GM19468 (cell line): ENCODE results near the gene UTP25.
"Not testable (repeated sequence)": the region's sequence is repeated elsewhere in the genome, so short reads cannot be mapped to it uniquely, and the experiment has no call there.

Experiments used
- ATAC-seq: cut with Tn5 transposase; IDR thresholded peaks from one replicate; pipeline ENCODE4 v1.9.1; 2021; ENCODE audit warnings: mild to moderate bottlenecking, moderate library complexity, moderate number of reproducible peaks; ENCODE audit not compliant: unreplicated experiment; ENCODE audit errors: extremely low read depth

Gene UTP25

GRCh38 chr1:209888291-209889076 lies 60.7 kb downstream of the UTP25 start:
- not testable (repeated sequence) for ATAC-seq

GRCh38 chr1:209889077-209889418 lies 61.3 kb downstream of the UTP25 start:
- ATAC-seq: no peak

- ATAC-seq: no peak
Measured at GRCh38 chr1:209890641-209891330, 63.0 kb downstream of the UTP25 start.

GRCh38 chr1:209893751-209894150 lies 66.0 kb downstream of the UTP25 start:
- no peak for ATAC-seq

- no peak for ATAC-seq
Measured at GRCh38 chr1:209895709-209896108, 67.9 kb downstream of the UTP25 start.

GRCh38 chr1:209896346-209896745 lies 68.6 kb downstream of the UTP25 start:
- ATAC-seq: no peak

GRCh38 chr1:209898271-209898670 lies 70.5 kb downstream of the UTP25 start:
- not testable (repeated sequence) for ATAC-seq

- ATAC-seq: not testable (repeated sequence)
Measured at GRCh38 chr1:209898851-209899250, 71.1 kb downstream of the UTP25 start.

- no peak for ATAC-seq
Measured at GRCh38 chr1:209899948-209900347, 72.2 kb downstream of the UTP25 start.

- no peak for ATAC-seq
Measured at GRCh38 chr1:209900734-209901133, 73.0 kb downstream of the UTP25 start.

- no peak for ATAC-seq
Measured at GRCh38 chr1:209901211-209901610, 73.4 kb downstream of the UTP25 start.

GRCh38 chr1:209904774-209905173 lies 77.0 kb downstream of the UTP25 start:
- ATAC-seq: not testable (repeated sequence)
